Testis (tissue), 2 donors: ENCODE results near the gene PUSL1.

ENCODE experiments used
- POLR2A ChIP-seq: fragments of 450-650 bp; IDR thresholded peaks from one replicate; pipeline ENCODE4 v1.6.1; 2017; ENCODE audit warnings: antibody characterized with exemption, mild to moderate bottlenecking, moderate library complexity
- TF ChIP-seq, protein P1 (sequence below), 3 experiments: fragments of 450-650 bp in 2 of 3; fragments of 200-600 bp in 1 of 3; sonication (generic) in 1 of 3; IDR thresholded peaks; one replicate each; pipeline ENCODE4 v1.5.1; 2016 to 2019; ENCODE audit warnings: antibody characterized with exemption in 3 of 3, mild to moderate bottlenecking in 2 of 3, moderate library complexity in 1 of 3

DNA sequence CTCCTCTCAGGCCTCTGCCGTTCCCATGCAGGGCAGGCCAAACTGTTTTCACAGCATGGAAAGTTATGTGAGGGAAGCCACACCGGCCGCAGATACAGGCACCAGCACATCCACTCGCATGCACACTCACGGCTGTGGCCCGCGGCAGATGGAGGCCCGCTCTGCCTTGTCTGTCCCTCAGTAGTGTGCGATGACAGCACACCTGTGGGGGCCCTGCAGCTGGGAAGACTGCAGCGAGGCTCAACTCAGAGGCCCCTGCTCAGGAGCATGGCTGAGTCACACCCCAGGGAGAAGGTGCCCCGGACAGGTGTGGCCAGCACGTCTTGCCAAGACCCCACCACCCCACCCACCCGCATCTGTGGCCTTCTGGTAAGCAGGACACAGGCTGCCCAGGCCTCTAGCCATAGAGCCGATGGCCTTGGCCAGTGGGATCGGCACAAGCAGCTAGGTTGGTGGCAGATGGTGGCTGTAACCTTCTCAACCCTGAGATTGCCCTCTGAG, 33.4 kb upstream of the PUSL1 start:
- no peak for TF ChIP-seq POLR2A
- TF ChIP-seq, protein P1, sequence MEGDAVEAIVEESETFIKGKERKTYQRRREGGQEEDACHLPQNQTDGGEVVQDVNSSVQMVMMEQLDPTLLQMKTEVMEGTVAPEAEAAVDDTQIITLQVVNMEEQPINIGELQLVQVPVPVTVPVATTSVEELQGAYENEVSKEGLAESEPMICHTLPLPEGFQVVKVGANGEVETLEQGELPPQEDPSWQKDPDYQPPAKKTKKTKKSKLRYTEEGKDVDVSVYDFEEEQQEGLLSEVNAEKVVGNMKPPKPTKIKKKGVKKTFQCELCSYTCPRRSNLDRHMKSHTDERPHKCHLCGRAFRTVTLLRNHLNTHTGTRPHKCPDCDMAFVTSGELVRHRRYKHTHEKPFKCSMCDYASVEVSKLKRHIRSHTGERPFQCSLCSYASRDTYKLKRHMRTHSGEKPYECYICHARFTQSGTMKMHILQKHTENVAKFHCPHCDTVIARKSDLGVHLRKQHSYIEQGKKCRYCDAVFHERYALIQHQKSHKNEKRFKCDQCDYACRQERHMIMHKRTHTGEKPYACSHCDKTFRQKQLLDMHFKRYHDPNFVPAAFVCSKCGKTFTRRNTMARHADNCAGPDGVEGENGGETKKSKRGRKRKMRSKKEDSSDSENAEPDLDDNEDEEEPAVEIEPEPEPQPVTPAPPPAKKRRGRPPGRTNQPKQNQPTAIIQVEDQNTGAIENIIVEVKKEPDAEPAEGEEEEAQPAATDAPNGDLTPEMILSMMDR (IDR thresholded peaks at IDR 0.05) = no peak
